Brain microvascular endothelial cell (primary cell): Measurements from ENCODE around the gene MET.
"Not testable (repeated sequence)": the region's sequence is repeated elsewhere in the genome, so short reads cannot be mapped to it uniquely, and the experiment has no call there.

ENCODE experiments used
- DNase-seq: peaks from one replicate; pipeline ENCODE4 v3.0.0-alpha.2; 2020
- H3K27ac ChIP-seq: fragments of 250-450 bp; sonication (Bioruptor Pico); 2 replicates; pipeline ENCODE4 v1.5.1; 2020; ENCODE audit warnings: mild to moderate bottlenecking, moderate library complexity
- H3K27me3 ChIP-seq: fragments of 250-450 bp; sonication (Bioruptor Pico); replicated peaks from 2 replicates; pipeline ENCODE4 v1.5.1; 2020; ENCODE audit warnings: mild to moderate bottlenecking
- H3K36me3 ChIP-seq: fragments of 250-450 bp; sonication (Bioruptor Pico); replicated peaks from 2 replicates; pipeline ENCODE4 v1.5.1; 2020; ENCODE audit warnings: mild to moderate bottlenecking
- H3K4me3 ChIP-seq: 2 replicates; pipeline ENCODE4 v1.5.1; 2011; ENCODE audit warnings: low read depth, mild to moderate bottlenecking, control low read depth, low read length, moderate library complexity
- CTCF ChIP-seq: IDR thresholded peaks from 2 replicates; pipeline ENCODE4 v1.5.1; 2011; ENCODE audit warnings: low read depth, mild to moderate bottlenecking, moderate library complexity, low read length, control low read depth, inconsistent platforms; ENCODE audit errors: missing control alignments
- in situ Hi-C: cut with HindIII; loops from 2 replicates; pipeline ENCODE4 v1.10.0; 2017; ENCODE audit warnings: low sequenced_read_pairs, low pct_ligation_motif_present

MET gene

GRCh38 chr7:116713918-116714317 lies 41.9 kb downstream of the MET start:
- peak; percentile 14 for DNase-seq
- no peak for TF ChIP-seq CTCF
- Histone ChIP-seq H3K36me3 (no peaks in the 10 kb centered on the region), H3K27me3 (no peaks in the 10 kb centered on the region), H3K4me3 (no peak overlapping the region), H3K27ac (no peak overlapping the region)
- in situ Hi-C loops = no loop called here

- Histone ChIP-seq H3K27me3 (no peaks in the 10 kb centered on the region), H3K27ac (no peak overlapping the region), H3K36me3 (no peaks in the 10 kb centered on the region), H3K4me3 (no peak overlapping the region)
- no peak for DNase-seq
- in situ Hi-C loops = no loop called here
- TF ChIP-seq CTCF = peak; percentile 53
These were observed 43.1 kb downstream of the MET start for GRCh38 chr7:116715077-116715476.

DNA sequence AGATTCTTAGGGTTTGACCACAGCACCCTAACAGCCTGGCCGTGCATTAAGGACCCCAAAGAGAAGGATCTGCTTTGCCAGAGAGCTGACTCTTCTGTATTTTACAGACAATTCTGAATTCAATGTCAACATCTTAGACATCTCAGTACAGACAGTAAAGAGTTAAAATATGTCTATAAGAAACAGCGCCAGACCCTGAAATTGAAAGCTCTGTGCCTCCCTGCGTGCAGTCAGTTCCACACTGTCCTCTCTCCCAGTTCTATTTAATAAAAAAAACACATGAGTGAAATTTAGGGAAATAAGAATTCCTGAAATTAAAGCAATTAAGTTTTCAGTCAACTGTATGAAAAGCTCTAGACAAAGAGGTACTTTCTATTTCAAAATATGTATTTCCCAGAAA lies 45.1 kb downstream of the MET start:
- H3K27me3 ChIP-seq = no peaks in the 10 kb centered on the region
- no peak overlapping the region for H3K4me3 ChIP-seq
- no peak for TF ChIP-seq CTCF
- in situ Hi-C loops = no loop called here
- no peaks in the 10 kb centered on the region for H3K36me3 ChIP-seq
- peak overlapping the region; percentile 68 for H3K27ac ChIP-seq
- no peak for DNase-seq

- H3K27me3 ChIP-seq, H3K27ac ChIP-seq, H3K4me3 ChIP-seq, DNase-seq, H3K36me3 ChIP-seq, in situ Hi-C loops: not testable (repeated sequence)
These were observed 52.0 kb downstream of the MET start for GRCh38 chr7:116723959-116724529.

- Histone ChIP-seq H3K27ac (no peak overlapping the region), H3K27me3 (no peaks in the 10 kb centered on the region), H3K36me3 (no peaks in the 10 kb centered on the region), H3K4me3 (no peak overlapping the region)
- TF ChIP-seq CTCF = no peak
- DNase-seq = no peak
- in situ Hi-C loops = no loop called here
These were observed 52.7 kb downstream of the MET start for GRCh38 chr7:116724560-116725231.

DNA sequence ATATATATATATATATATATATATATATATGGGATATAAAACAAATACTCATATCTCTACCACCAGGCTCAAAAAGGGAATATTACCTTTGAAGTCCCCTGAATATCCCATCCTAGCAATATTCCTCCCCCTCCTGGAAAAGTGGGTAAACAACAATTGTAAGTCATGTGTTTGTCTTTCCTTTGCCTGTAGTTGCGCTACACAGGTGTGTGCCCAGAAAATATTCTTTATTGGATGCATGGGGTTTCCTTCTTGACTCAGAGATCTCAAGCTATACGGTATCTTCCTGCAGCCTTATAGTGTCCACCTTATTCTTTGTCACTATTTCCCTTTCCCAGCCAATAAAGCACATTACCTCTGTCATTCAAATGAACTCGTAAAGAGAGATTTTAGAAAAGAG lies 54.2 kb downstream of the MET start:
- Histone ChIP-seq H3K4me3 (no peak overlapping the region), H3K27ac (no peak overlapping the region), H3K36me3 (no peaks in the 10 kb centered on the region), H3K27me3 (no peaks in the 10 kb centered on the region)
- no peak for DNase-seq
- TF ChIP-seq CTCF = no peak
- in situ Hi-C loops = no loop called here
